Right lobe of liver (tissue), 4 donors: ENCODE measurements around the gene FFAR1.

Source experiments
- POLR2A ChIP-seq: fragments of 450-650 bp; IDR thresholded peaks from one replicate; pipeline ENCODE4 v1.6.1; 2017; ENCODE audit warnings: antibody characterized with exemption, mild to moderate bottlenecking
- TF ChIP-seq, protein P1 (sequence below), 4 donors: fragments of 200-600 bp in 3 of 4; fragments of 450-650 bp in 1 of 4; IDR thresholded peaks; one replicate each; pipeline versions ENCODE4 v1.5.1 to v1.8.0; 2016 to 2022; ENCODE audit warnings: antibody characterized with exemption in 4 of 4, mild to moderate bottlenecking in 2 of 4
- donor health status: DM: no; HTN: no; CAD: no.
- donor health status: DM: no; HTN: no; CAD: no.
- donor health status: DM: no; HTN: yes; CAD: no.

DNA sequence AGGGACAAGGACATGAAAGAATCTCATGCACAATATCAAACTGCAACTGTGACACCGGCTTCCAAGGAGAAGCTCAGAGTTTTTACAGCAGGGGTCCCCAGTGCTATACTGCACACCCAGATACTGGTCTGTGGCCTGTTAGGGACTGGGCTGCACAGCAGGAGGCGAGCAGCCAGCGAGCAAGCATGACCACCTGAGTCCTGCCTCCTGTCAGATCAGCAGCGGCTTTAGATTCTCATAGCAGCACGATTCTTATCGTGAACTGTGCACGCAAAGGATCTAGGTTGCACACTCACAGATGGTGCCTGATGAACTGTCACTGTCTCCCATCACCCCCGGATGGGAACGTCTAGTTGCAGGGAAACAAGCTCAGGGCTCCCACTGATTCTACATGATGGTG, 31.8 kb upstream of the FFAR1 start:
- TF ChIP-seq, protein P1, sequence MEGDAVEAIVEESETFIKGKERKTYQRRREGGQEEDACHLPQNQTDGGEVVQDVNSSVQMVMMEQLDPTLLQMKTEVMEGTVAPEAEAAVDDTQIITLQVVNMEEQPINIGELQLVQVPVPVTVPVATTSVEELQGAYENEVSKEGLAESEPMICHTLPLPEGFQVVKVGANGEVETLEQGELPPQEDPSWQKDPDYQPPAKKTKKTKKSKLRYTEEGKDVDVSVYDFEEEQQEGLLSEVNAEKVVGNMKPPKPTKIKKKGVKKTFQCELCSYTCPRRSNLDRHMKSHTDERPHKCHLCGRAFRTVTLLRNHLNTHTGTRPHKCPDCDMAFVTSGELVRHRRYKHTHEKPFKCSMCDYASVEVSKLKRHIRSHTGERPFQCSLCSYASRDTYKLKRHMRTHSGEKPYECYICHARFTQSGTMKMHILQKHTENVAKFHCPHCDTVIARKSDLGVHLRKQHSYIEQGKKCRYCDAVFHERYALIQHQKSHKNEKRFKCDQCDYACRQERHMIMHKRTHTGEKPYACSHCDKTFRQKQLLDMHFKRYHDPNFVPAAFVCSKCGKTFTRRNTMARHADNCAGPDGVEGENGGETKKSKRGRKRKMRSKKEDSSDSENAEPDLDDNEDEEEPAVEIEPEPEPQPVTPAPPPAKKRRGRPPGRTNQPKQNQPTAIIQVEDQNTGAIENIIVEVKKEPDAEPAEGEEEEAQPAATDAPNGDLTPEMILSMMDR (IDR thresholded peaks at IDR 0.05) = no peak
- TF ChIP-seq POLR2A = no peak
